ENCODE results near the gene DENND5B. TPM values are rescaled to one million over a fixed set of nuclear protein-coding genes. Genes with fewer than 3 reads are reported as not detected.
"Not testable (repeated sequence)": the region's sequence is repeated elsewhere in the genome, so short reads cannot be mapped to it uniquely, and the experiment has no call there.

Gene DENND5B
- total RNA-seq, 4 donors from 2014 or later = 15.7 to 19.1 (median 18.5) TPM

DNA sequence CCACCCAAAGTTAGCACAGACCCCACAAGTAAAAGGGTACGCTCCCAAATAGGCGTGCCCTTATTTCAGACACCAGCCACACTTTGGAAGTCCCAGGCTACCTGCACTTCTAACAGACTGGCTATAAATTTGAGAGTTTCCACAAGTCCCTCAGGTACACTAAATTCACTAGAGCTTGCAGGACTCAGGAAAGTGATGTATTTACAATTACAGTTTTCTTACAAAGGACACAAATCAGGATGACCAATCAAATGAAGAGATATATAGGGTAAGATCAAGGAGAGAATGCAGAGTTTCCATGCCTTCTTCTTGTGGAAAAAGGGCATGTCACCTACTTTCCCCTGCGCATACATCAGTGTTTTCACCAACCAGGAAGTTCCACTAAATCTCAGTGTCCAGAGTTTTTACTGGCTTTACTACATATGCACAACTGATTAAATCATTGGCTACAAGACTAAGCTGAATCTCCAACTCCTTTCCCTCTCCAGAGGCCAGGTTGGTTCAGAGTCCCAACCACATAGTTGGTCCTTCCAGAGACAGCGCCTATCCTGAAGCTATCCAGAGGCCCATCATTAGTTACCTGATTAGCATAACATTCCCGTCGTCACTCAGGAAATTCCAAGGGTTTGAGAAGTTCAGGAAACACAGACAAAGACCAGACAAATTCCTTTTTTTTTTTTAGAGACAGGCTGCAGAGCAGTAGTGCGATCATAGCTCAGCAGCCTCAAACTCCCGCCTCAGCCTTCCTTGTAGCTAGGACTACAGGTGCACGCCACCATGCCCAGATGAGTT lies 84.2 kb downstream of the DENND5B start:
- peaks cover 0 to 4% (median 0%) of the 10 kb centered on the region in 4 donors for H3K9me3 ChIP-seq
- TF ChIP-seq POLR2AphosphoS5 (IDR thresholded peaks at IDR 0.05) = no peak
- TF ChIP-seq EP300 (IDR thresholded peaks at IDR 0.05) = no peak
- TF ChIP-seq, protein P1, sequence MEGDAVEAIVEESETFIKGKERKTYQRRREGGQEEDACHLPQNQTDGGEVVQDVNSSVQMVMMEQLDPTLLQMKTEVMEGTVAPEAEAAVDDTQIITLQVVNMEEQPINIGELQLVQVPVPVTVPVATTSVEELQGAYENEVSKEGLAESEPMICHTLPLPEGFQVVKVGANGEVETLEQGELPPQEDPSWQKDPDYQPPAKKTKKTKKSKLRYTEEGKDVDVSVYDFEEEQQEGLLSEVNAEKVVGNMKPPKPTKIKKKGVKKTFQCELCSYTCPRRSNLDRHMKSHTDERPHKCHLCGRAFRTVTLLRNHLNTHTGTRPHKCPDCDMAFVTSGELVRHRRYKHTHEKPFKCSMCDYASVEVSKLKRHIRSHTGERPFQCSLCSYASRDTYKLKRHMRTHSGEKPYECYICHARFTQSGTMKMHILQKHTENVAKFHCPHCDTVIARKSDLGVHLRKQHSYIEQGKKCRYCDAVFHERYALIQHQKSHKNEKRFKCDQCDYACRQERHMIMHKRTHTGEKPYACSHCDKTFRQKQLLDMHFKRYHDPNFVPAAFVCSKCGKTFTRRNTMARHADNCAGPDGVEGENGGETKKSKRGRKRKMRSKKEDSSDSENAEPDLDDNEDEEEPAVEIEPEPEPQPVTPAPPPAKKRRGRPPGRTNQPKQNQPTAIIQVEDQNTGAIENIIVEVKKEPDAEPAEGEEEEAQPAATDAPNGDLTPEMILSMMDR (IDR thresholded peaks at IDR 0.05) = no peak
- no peak for TF ChIP-seq POLR2A (IDR thresholded peaks at IDR 0.05; ENCODE audit: low read depth)
- intact Hi-C loops (cut with DNase I) = no loop called here
- no peaks in the 10 kb centered on the region for H3K36me3 ChIP-seq
- peaks cover 11 to 34% (median 23%) of the 10 kb centered on the region in 4 donors for H3K4me1 ChIP-seq
- DNase-seq (ENCODE audit: extremely low spot score) = no peak
- WGBS = 81% methylated on average over 9 of the region's 9 CpGs
- H3K27me3 ChIP-seq = no peaks in the 10 kb centered on the region
- no peak overlapping the region for H3K27ac ChIP-seq (replicated peaks in 1 of 4)
- no peak overlapping the region for H3K4me3 ChIP-seq

DNA sequence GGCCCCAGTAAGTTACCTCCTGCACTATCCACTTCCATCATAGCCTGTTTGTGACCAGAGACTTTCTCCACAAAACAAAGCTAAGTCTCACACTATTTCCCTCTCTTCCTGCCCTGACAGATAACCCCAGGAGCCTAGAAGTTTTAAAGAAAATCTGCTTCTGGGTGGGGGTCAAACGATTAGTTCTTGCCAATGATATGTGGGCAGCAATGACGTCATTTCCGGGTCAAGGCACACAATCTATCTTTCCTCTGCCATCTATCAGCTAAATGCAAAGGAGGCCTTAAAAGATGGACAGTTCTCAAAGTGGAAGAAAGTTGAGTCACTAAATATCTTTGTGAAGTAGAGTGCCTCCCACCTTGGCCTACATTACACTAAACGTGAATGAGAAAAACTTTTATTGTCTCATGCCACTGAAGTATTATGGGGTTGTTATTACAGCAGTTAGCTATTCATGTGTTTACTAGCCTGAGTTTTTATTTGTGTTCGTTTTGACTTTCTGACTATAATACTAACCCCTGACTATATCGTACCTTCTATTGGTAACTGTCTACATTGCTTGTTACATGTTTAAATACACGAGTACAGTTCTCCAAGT lies 86.2 kb downstream of the DENND5B start:
- Histone ChIP-seq H3K4me1 (peaks cover 3 to 26% (median 14%) of the 10 kb centered on the region in 4 donors), H3K27me3 (no peaks in the 10 kb centered on the region), H3K27ac (replicated peaks in 1 of 4) (no peak overlapping the region), H3K36me3 (no peaks in the 10 kb centered on the region), H3K4me3 (no peak overlapping the region), H3K9me3 (peaks cover 0 to 4% (median 0%) of the 10 kb centered on the region in 4 donors)
- TF ChIP-seq POLR2A (IDR thresholded peaks at IDR 0.05; ENCODE audit: low read depth) (no peak), EP300 (IDR thresholded peaks at IDR 0.05) (no peak), POLR2AphosphoS5 (IDR thresholded peaks at IDR 0.05) (no peak)
- TF ChIP-seq, protein P1 (IDR thresholded peaks at IDR 0.05) = no peak
- intact Hi-C loops (cut with DNase I) = no loop called here
- 91% methylated on average over 7 of the region's 7 CpGs for WGBS
- DNase-seq (ENCODE audit: extremely low spot score) = no peak

GRCh38 chr12:31501014-31501413 lies 89.9 kb downstream of the DENND5B start:
- H3K27ac ChIP-seq (replicated peaks in 1 of 4); H3K27me3 ChIP-seq; H3K9me3 ChIP-seq; H3K36me3 ChIP-seq; DNase-seq (ENCODE audit: extremely low spot score); H3K4me3 ChIP-seq; intact Hi-C loops (cut with DNase I): not testable (repeated sequence)
- 89% methylated on average over 3 of the region's 3 CpGs for WGBS
- H3K4me1 ChIP-seq = peaks cover 13 to 33% (median 23%) of the 10 kb centered on the region in 4 donors

DNA sequence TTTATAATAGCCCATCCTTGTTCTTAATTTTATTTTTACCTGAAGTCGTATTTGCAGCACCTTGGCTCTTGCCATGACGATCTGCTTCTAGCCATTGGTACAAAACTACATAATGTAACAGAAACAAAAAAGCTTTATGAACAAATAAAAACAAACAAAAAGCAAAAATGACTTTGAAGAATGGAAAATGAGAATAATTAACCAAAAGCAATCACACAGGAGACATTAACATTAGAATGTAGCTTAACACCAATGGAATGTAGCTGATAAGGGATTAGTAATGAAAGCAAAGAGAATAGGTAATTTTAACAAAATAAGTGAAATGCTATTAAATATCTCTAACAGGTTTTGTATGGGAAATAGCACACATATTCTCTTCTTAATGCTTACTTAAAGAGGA lies 91.4 kb downstream of the DENND5B start:
- TF ChIP-seq, protein P1 (IDR thresholded peaks at IDR 0.05) = no peak
- TF ChIP-seq POLR2A (IDR thresholded peaks at IDR 0.05; ENCODE audit: low read depth) (no peak), EP300 (IDR thresholded peaks at IDR 0.05) (no peak), POLR2AphosphoS5 (IDR thresholded peaks at IDR 0.05) (no peak)
- H3K4me3 ChIP-seq = no peak overlapping the region
- peaks cover 15 to 36% (median 25%) of the 10 kb centered on the region in 4 donors for H3K4me1 ChIP-seq
- 95% methylated on average over 2 of the region's 2 CpGs for WGBS
- no peak for DNase-seq (ENCODE audit: extremely low spot score)
- H3K9me3 ChIP-seq = no peaks in the 10 kb centered on the region
- no peaks in the 10 kb centered on the region for H3K36me3 ChIP-seq
- no peaks in the 10 kb centered on the region for H3K27me3 ChIP-seq
- H3K27ac ChIP-seq (replicated peaks in 1 of 4) = no peak overlapping the region
- intact Hi-C loops (cut with DNase I) = loop anchor here (10.0 kb wide), 1 partner anchor 85 kb away; no protein-coding TSS in a partner anchor

- H3K27me3 ChIP-seq = no peaks in the 10 kb centered on the region
- no peaks in the 10 kb centered on the region for H3K36me3 ChIP-seq
- H3K4me1 ChIP-seq = peaks cover 15 to 36% (median 26%) of the 10 kb centered on the region in 4 donors
- H3K9me3 ChIP-seq = no peaks in the 10 kb centered on the region
- no peak overlapping the region for H3K27ac ChIP-seq (replicated peaks in 1 of 4)
- intact Hi-C loops (cut with DNase I) = loop anchor here (10.0 kb wide), 1 partner anchor 86 kb away; no protein-coding TSS in a partner anchor
- TF ChIP-seq POLR2AphosphoS5 (IDR thresholded peaks at IDR 0.05) (no peak), POLR2A (IDR thresholded peaks at IDR 0.05; ENCODE audit: low read depth) (no peak), EP300 (IDR thresholded peaks at IDR 0.05) (no peak)
- TF ChIP-seq, protein P1 (IDR thresholded peaks at IDR 0.05) = no peak
- WGBS = 82% methylated on average over 4 of the region's 4 CpGs
- DNase-seq (ENCODE audit: extremely low spot score) = no peak
- no peak overlapping the region for H3K4me3 ChIP-seq
These were observed 92.5 kb downstream of the DENND5B start for GRCh38 chr12:31498424-31498823.
